GM12878 (cell line): ENCODE data around the gene LKAAEAR1. TPM values are rescaled to one million over a fixed set of nuclear protein-coding genes. Genes with fewer than 3 reads are reported as not detected.
A peak's percentile ranks its signal among the peaks of the same experiment; 100 is the strongest.

Experiments
- ATAC-seq: fragments of 200-7000 bp; cut with Tn5 transposase; 3 replicates; pipeline ENCODE4 v1.9.1; 2020; ENCODE audit warnings: mild to moderate bottlenecking, moderate library complexity
- BruUV-seq: library from RNA; stranded (reverse); fragments of 400-500 nt; replicated peaks from 2 replicates; lab custom pipeline; 2021; lab: Mats Ljungman, UMichigan
- CTCF ChIA-PET: fragments of 300-600 bp; sonication (Branson Sonifier 250); formaldehyde crosslinking; extraction: SDS; loops from one replicate; lab custom pipeline; 2021; ENCODE audit warnings: inconsistent platforms; lab: Yijun Ruan, JAX
- POLR2A ChIA-PET: fragments of 350-600 bp; formaldehyde crosslinking; extraction: SDS; loops from one replicate; lab custom pipeline; 2021; ENCODE audit warnings: inconsistent platforms; lab: Charles Lee
- RAD21 ChIA-PET: fragments of 300-600 bp; sonication (Branson Sonifier 250); formaldehyde crosslinking; loops from one replicate; lab custom pipeline; 2023; ENCODE audit warnings: antibody characterized with exemption; ENCODE audit not compliant: unreplicated experiment; lab: Charles Lee
- SMC1A ChIA-PET: fragments of 300-600 bp; sonication (Branson Sonifier 250); formaldehyde crosslinking; loops from one replicate; lab custom pipeline; 2023; ENCODE audit not compliant: unreplicated experiment, uncharacterized antibody; lab: Charles Lee
- DNase-seq: peaks from one replicate; pipeline ENCODE4 v3.0.0-alpha.2; 2011; ENCODE audit warnings: low read depth, low spot score
- FAIRE-seq: peaks from 3 replicates; lab custom pipeline; 2011; peaks lifted over from hg19 to GRCh38; lab: Jason Lieb, UNC
- H2AFZ ChIP-seq: 2 replicates; pipeline ENCODE4 v1.6.0; 2011; ENCODE audit warnings: low read depth, low read length, control low read depth; ENCODE audit not compliant: control insufficient read depth
- H3K27ac ChIP-seq: 2 replicates; pipeline ENCODE4 v1.5.1; 2011; ENCODE audit warnings: control low read depth; ENCODE audit not compliant: control insufficient read depth, insufficient read depth
- H3K27me3 ChIP-seq, 2 experiments: replicated peaks in 1 of 2; 2 replicates each; pipeline versions ENCODE4 v1.6.0 to v1.6.1; 2011; ENCODE audit warnings: low read length in 1 of 2; ENCODE audit not compliant: control insufficient read depth in 2 of 2, insufficient read depth in 2 of 2
- H3K36me3 ChIP-seq, 2 experiments: 2 replicates each; pipeline ENCODE4 v1.5.1; 2011; ENCODE audit warnings: low read length in 1 of 2; ENCODE audit not compliant: control insufficient read depth in 2 of 2, insufficient read depth in 2 of 2
- H3K4me1 ChIP-seq: 2 replicates; pipeline ENCODE4 v1.6.1; 2011; ENCODE audit warnings: mild to moderate bottlenecking, low read length, moderate library complexity, mixed read lengths; ENCODE audit not compliant: control insufficient read depth, insufficient read depth
- H3K4me2 ChIP-seq: 2 replicates; pipeline ENCODE4 v1.6.0; 2011; ENCODE audit warnings: control low read depth; ENCODE audit not compliant: control insufficient read depth, insufficient read depth
- H3K4me3 ChIP-seq: fragments of 200-600 bp; sonication (generic); 2 replicates; pipeline ENCODE4 v1.5.1; 2016
- H3K79me2 ChIP-seq: 2 replicates; pipeline ENCODE4 v1.6.0; 2011; ENCODE audit warnings: low read length; ENCODE audit not compliant: control insufficient read depth, insufficient read depth
- H3K9ac ChIP-seq: 2 replicates; pipeline ENCODE4 v1.8.0; 2011; ENCODE audit warnings: low read length, control low read depth, mixed read lengths; ENCODE audit not compliant: control insufficient read depth, insufficient read depth
- H3K9me3 ChIP-seq: replicated peaks from 3 replicates; pipeline ENCODE4 v1.5.1; 2011; ENCODE audit warnings: mild to moderate bottlenecking, low read length; ENCODE audit not compliant: control insufficient read depth, insufficient read depth
- H4K20me1 ChIP-seq: 2 replicates; pipeline ENCODE4 v1.6.0; 2011; ENCODE audit not compliant: control insufficient read depth, insufficient read depth
- CBX3 ChIP-seq: fragments of 200-600 bp; sonication (generic); IDR thresholded peaks from 2 replicates; pipeline ENCODE4 v1.6.1; 2016; ENCODE audit warnings: low read depth, borderline replicate concordance
- CHD2 ChIP-seq: IDR thresholded peaks from 2 replicates; pipeline ENCODE4 v1.6.1; 2011; ENCODE audit warnings: low read depth, low read length, improper control_type of control experiment, borderline replicate concordance
- EED ChIP-seq: sonication (generic); IDR thresholded peaks from 2 replicates; pipeline ENCODE4 v1.6.1; 2016; ENCODE audit warnings: antibody characterized with exemption, low read depth
- HCFC1 ChIP-seq: fragments of 150-350 bp; IDR thresholded peaks from 2 replicates; pipeline ENCODE4 v1.6.1; 2014; ENCODE audit warnings: low read length
- KLF5 ChIP-seq: fragments of 450-650 bp; IDR thresholded peaks from 2 replicates; pipeline ENCODE4 v1.6.1; 2014; ENCODE audit warnings: mild to moderate bottlenecking; ENCODE audit not compliant: partially characterized antibody
- MLLT1 ChIP-seq: fragments of 450-650 bp; IDR thresholded peaks from 2 replicates; pipeline ENCODE4 v1.6.1; 2016; ENCODE audit warnings: mild to moderate bottlenecking
- REST ChIP-seq: IDR thresholded peaks from 2 replicates; pipeline ENCODE4 v1.6.1; 2012; ENCODE audit warnings: mild to moderate bottlenecking, low read depth, low read length
- SMAD5 ChIP-seq: IDR thresholded peaks from 2 replicates; pipeline ENCODE4 v1.6.1; 2016; ENCODE audit warnings: antibody characterized with exemption, low read depth
- TCF12 ChIP-seq: IDR thresholded peaks from 2 replicates; pipeline ENCODE4 v1.6.1; 2011; ENCODE audit warnings: low read depth, mild to moderate bottlenecking, low read length
- ZNF274 ChIP-seq: IDR thresholded peaks from one replicate; pipeline ENCODE4 v1.8.0; 2011; ENCODE audit not compliant: insufficient read length, insufficient read depth
- WGBS: methylation state at CpG from one replicate; pipeline ENCODE4 v1.1.6; 2016; ENCODE audit warnings: low lambda C conversion rate; ENCODE audit not compliant: insufficient replicate concordance, insufficient coverage; ENCODE audit errors: missing lambda C conversion rate; 5-methylcytosine and 5-hydroxymethylcytosine counted together
- in situ Hi-C: fragments of 300-500 bp; cut with MboI; formaldehyde crosslinking; loops from 9 replicates; pipeline ENCODE4 v1.14.3; 2018; ENCODE audit warnings: mixed read lengths
- intact Hi-C: fragments of 100-400 bp; cut with micrococcal nuclease; formaldehyde crosslinking; loops from one replicate; pipeline ENCODE4 v1.14.2; 2022; ENCODE audit not compliant: unreplicated experiment
- polyA plus RNA-seq, 11 experiments: library from polyadenylated mRNA; depleted of rRNA in 4 of 11; unstranded in 6 of 11; stranded (reverse) in 5 of 11; fragments of >200 nt; fragmentation: Nextera tagmentation in 4 of 11; fragmentation: Illumina TruSeq in 1 of 11; extraction: Ambion mirVana in 4 of 11; extraction: Trizol in 1 of 11; gene quantifications; 1 replicate in 1 of 11; 2 replicates in 10 of 11; pipeline versions ENCODE4 v1.2.1 to v1.2.3, GENCODE V29; 2011 to 2016; ENCODE audit warnings: inconsistent platforms in 2 of 11, missing spikeins in 2 of 11, low read depth in 1 of 11
- total RNA-seq, 4 experiments: library from RNA; depleted of rRNA in 3 of 4; stranded (reverse); fragments of >200 nt in 3 of 4; fragmentation: Illumina TruSeq in 1 of 4; extraction: Trizol in 1 of 4; gene quantifications; 2 replicates each; pipeline versions ENCODE4 v1.2.1 to v1.2.3, GENCODE V29; 2013 to 2021

The LKAAEAR1 gene
- total and polyA plus RNA-seq, 10 of the 15 experiments (the other 5 are each of a cell fraction or from before 2014, with no cell fraction given), result not detected

- TF ChIP-seq EED (peak; percentile 58; the same call in 1 of the 2 replicates), TCF12 (peak; percentile 87), REST (no peak), HCFC1 (no peak), ZNF274 (no peak), KLF5 (no peak), CHD2 (0 out of 2 replicates have a peak, but pooled peaks have one; percentile 28)
Measured at GRCh38 chr20:64042054-64042781, 42.0 kb downstream of the LKAAEAR1 start (continued).

- intact Hi-C loops (no loop called here), in situ Hi-C loops (no loop called here)
- TF ChIP-seq CBX3 (no peak), MLLT1 (peak; percentile 36; the same call in 1 of the 2 replicates), SMAD5 (peak; percentile 9; the same call in 1 of the 2 replicates)
- no peak for FAIRE-seq
- Histone ChIP-seq H3K27me3 (peaks cover 0 to 5% of the 10 kb centered on the region in 2 experiments; a peak in 1 of 4 replicates), H3K27ac (peak overlapping the region; percentile 62), H3K79me2 (peaks cover 4% of the 10 kb centered on the region; the same call in 1 of the 2 replicates), H3K36me3 (no peaks in the 10 kb centered on the region), H3K4me3 (peak overlapping the region; percentile 64), H3K9me3 (no peaks in the 10 kb centered on the region), H3K9ac (peak overlapping the region; percentile 84), H2AFZ (peak overlapping the region; percentile 75), H3K4me2 (peak overlapping the region; percentile 90), H4K20me1 (no peaks in the 10 kb centered on the region), H3K4me1 (peaks cover 22% of the 10 kb centered on the region)
- DNase-seq, result no peak
- ChIA-PET SMC1A (interaction anchor here (0.6 to 1.1 kb wide), 2 partner anchors 61 to 84 kb away, joined by 3 read pairs; partner anchors contain the start of gene PRPF6), CTCF (interaction anchor here (0.5 to 9.1 kb wide), 6 partner anchors 9 to 504 kb away, joined by 3 to 108 read pairs (median 4); partner anchors contain the start of genes PRPF6 and SAMD10), RAD21 (interaction anchor here (1.0 to 4.3 kb wide), 4 partner anchors 13 to 61 kb away, joined by 3 to 78 read pairs (median 6); partner anchors contain the start of genes OPRL1, PRPF6, RGS19 and SAMD10), POLR2A (interaction anchor here (0.6 to 7.2 kb wide), 6 partner anchors 15 to 1154 kb away, joined by 4 to 63 read pairs (median 8); partner anchors contain the start of genes OPRL1, PRPF6, RGS19 and SAMD10)
- no peak for ATAC-seq
- no TSS peak for BruUV-seq
- WGBS, result 28% methylated on average over 5 of the region's 11 CpGs
Measured at GRCh38 chr20:64041781-64042053, 42.5 kb downstream of the LKAAEAR1 start.
